Panc1 (cell line): ENCODE measurements around the gene PDLIM4.

Source experiments
- POLR2AphosphoS5 ChIP-seq: IDR thresholded peaks from 2 replicates; pipeline ENCODE4 v1.6.1; 2012; ENCODE audit warnings: mild to moderate bottlenecking, low read depth, low read length, moderate library complexity
- TF ChIP-seq, protein P1 (sequence below): fragments of 450-650 bp; IDR thresholded peaks from 2 replicates; pipeline ENCODE4 v1.5.1; 2017; ENCODE audit warnings: mild to moderate bottlenecking
- TF ChIP-seq, protein P2 (sequence below), 2 experiments: IDR thresholded peaks; 2 replicates each; pipeline ENCODE4 v1.6.1; 2011 to 2012; ENCODE audit warnings: low read depth in 2 of 2, control low read depth in 1 of 2, low read length in 1 of 2, mild to moderate bottlenecking in 1 of 2, moderate library complexity in 1 of 2; ENCODE audit not compliant: insufficient read depth in 1 of 2

DNA sequence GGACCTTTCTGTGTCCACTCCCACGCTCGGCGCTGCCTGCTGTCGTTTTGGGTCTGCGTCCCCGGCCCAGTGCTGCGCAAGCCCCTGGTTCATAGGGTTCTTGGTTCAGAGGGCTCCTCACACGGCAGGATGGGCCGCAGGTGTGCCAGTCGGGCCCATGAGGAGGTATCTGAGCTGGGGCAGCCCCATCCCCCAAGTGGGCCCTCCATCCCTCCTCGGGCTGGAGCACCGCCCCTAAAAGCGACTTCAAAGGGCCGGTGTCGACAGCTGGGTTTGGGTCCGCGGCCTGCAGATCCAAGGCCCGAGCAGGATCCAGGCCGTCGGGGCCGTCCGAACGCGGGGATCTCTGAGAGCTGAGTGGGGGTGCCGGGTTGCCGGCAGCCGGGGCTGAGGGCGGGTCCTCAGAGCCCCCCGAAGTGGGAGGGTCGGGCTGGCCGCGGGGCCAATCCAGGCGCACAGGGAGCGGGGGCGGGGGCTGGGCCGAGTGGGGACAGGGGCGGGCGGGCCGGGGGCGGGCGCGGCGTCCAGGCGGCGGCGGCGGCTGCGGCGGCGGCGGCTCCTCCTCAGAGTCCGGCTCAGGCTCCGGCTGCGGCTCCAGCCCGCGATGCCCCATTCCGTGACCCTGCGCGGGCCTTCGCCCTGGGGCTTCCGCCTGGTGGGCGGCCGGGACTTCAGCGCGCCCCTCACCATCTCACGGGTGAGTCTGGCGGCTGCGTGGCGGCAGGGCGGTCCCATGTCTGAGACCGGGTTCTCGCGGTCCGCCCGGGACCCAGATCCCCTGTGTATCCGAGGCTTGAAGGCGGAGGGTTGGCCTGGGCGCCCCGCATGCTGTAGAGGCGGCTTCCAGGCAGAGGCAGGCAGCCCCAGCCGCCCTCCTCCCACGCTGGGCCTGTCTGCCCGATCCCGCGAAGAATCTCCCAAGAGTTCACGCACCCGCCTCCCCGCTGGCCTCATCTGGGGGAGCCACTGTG lies at the start of gene PDLIM4:
- TF ChIP-seq, protein P1, sequence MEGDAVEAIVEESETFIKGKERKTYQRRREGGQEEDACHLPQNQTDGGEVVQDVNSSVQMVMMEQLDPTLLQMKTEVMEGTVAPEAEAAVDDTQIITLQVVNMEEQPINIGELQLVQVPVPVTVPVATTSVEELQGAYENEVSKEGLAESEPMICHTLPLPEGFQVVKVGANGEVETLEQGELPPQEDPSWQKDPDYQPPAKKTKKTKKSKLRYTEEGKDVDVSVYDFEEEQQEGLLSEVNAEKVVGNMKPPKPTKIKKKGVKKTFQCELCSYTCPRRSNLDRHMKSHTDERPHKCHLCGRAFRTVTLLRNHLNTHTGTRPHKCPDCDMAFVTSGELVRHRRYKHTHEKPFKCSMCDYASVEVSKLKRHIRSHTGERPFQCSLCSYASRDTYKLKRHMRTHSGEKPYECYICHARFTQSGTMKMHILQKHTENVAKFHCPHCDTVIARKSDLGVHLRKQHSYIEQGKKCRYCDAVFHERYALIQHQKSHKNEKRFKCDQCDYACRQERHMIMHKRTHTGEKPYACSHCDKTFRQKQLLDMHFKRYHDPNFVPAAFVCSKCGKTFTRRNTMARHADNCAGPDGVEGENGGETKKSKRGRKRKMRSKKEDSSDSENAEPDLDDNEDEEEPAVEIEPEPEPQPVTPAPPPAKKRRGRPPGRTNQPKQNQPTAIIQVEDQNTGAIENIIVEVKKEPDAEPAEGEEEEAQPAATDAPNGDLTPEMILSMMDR, result no peak
- TF ChIP-seq POLR2AphosphoS5, result no peak
- TF ChIP-seq, protein P2, sequence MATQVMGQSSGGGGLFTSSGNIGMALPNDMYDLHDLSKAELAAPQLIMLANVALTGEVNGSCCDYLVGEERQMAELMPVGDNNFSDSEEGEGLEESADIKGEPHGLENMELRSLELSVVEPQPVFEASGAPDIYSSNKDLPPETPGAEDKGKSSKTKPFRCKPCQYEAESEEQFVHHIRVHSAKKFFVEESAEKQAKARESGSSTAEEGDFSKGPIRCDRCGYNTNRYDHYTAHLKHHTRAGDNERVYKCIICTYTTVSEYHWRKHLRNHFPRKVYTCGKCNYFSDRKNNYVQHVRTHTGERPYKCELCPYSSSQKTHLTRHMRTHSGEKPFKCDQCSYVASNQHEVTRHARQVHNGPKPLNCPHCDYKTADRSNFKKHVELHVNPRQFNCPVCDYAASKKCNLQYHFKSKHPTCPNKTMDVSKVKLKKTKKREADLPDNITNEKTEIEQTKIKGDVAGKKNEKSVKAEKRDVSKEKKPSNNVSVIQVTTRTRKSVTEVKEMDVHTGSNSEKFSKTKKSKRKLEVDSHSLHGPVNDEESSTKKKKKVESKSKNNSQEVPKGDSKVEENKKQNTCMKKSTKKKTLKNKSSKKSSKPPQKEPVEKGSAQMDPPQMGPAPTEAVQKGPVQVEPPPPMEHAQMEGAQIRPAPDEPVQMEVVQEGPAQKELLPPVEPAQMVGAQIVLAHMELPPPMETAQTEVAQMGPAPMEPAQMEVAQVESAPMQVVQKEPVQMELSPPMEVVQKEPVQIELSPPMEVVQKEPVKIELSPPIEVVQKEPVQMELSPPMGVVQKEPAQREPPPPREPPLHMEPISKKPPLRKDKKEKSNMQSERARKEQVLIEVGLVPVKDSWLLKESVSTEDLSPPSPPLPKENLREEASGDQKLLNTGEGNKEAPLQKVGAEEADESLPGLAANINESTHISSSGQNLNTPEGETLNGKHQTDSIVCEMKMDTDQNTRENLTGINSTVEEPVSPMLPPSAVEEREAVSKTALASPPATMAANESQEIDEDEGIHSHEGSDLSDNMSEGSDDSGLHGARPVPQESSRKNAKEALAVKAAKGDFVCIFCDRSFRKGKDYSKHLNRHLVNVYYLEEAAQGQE (IDR thresholded peaks at IDR 0.05; ENCODE audit: insufficient read depth in 1 of 2, low read depth in 2 of 2, low read length in 1 of 2), result no peak
